GM23248 (cell line): ENCODE results near the gene MED25.

ENCODE experiments used
- EZH2 ChIP-seq: fragments of 200-600 bp; sonication (generic); IDR thresholded peaks from 2 replicates; pipeline ENCODE4 v1.6.1; 2018; ENCODE audit warnings: antibody characterized with exemption, mild to moderate bottlenecking; ENCODE audit not compliant: insufficient read depth, poor library complexity, severe bottlenecking
- EZH2phosphoT487 ChIP-seq: fragments of 200-600 bp; sonication (generic); IDR thresholded peaks from 2 replicates; pipeline ENCODE4 v1.6.1; 2018; ENCODE audit warnings: antibody characterized with exemption, moderate library complexity, mild to moderate bottlenecking, low read depth; ENCODE audit not compliant: insufficient read depth

DNA sequence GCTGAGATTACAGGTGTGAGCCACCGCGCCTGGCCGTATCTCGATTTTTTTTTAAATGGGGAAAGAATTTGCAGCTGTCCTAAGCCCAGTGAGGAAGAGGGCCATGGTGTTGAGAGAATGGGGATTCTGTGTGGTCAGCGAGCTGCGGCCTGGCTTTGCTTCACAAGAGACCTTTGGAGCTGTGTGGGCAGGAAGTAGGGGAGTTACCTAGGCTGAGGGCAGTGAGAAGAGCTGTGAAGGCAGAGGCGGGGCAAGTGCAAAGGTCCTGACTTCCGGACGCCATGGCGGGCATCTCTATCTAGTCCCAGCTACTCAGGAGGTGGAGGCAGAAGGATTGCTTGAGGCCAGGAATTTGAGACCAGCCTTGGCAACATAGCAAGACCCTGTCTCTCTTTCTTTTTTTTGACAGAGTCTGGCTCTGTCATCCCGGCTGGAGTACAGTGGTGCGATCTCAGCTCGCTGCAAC lies 46.4 kb upstream of the MED25 start:
- TF ChIP-seq EZH2phosphoT487 (no peak), EZH2 (no peak)
